UCSD-AML1 (cell line): Measurements from ENCODE around the gene BCL2L1.

Experiments used
- DNase-seq: peaks from one replicate; lab custom pipeline; 2025; ENCODE audit not compliant: unreplicated experiment; lab: John Stamatoyannopoulos, UW

BCL2L1 gene

DNA sequence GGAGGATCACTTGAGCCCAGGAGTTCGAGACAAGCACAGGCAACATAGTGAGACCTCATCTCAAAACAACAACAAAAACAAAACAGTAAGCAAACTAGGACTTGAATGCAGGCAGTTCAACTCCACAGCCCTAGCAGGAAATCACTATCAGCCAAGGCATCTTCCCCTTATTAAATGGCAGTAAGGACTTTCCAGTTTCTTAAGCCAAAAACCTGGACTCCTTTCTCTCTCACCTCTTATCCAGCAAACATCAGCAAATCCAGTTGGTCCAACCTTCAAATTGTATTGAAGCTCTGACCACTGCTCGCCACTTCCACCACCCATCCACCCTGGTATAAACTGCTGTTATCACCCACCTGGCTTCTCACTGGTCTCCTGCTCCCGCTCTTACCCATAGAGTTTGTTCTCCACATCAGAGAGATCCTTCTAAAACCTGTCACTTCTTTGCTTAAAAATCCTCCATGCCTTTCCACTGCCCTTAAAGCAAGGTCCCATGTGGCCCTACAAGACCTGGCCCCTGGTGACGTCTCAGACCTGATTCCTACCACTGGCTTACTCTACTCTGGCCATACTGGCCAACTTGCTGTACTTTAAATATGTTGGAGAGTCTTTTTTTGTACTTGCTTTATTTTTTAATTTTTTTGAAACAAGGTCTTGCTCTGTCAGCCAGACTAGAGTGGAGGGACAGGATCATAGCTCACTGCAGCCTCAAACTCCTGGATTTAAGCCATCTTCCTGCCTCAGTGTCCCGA, 27.6 kb downstream of the BCL2L1 start:
- DNase-seq: no peak

DNA sequence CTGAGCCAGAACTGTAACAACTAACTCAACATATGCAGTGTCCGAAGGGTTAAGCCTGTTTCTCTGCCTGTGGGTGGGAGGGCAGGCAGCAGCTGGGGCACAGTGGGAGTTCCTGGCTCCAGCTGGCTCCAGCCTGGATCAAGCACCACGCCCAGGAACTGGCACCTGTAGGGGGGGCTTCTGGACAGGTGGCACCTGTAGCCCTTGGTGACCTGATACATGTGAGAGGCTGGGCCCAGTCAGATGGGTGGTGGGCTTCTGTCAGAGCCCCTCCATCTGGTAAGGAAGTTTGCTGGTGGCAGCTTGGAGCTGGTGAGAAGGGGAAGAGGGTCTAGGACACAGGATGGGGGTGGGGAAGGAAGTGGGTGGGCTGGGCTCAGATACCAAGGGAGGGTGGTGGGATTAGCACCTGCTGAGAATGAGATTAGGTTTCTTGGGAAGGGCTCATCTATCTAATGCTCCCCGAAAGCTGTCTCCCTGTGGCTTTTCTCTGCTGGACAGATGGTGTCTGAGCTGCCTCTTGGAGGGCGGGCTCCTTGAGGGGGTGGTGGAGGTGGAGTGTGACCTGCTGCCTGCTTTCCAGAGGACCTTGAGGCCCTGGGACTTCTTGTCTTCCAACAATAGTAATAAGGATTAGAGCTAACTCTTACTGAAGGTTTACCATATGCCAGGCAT, 28.5 kb downstream of the BCL2L1 start:
- DNase-seq: no peak

DNA sequence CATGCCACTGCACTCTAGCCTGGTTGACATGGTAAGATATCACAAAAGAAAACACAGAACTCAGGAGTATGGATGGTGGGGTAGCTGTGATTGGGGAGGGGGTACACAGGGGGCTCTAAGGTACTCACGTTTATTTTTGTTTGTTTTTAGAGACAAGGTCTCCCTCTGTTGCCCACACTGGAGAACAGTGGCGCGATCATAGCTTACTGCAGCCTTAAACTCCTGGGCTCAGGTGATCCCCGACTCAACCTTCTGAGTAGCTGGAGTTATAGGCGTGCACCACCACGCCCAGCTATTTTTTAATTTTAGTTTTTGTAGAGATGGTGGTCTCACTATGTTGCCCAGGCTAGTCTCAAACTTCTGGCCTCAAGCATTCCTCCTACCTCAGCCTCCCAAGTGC, 29.3 kb downstream of the BCL2L1 start:
- no peak for DNase-seq

DNA sequence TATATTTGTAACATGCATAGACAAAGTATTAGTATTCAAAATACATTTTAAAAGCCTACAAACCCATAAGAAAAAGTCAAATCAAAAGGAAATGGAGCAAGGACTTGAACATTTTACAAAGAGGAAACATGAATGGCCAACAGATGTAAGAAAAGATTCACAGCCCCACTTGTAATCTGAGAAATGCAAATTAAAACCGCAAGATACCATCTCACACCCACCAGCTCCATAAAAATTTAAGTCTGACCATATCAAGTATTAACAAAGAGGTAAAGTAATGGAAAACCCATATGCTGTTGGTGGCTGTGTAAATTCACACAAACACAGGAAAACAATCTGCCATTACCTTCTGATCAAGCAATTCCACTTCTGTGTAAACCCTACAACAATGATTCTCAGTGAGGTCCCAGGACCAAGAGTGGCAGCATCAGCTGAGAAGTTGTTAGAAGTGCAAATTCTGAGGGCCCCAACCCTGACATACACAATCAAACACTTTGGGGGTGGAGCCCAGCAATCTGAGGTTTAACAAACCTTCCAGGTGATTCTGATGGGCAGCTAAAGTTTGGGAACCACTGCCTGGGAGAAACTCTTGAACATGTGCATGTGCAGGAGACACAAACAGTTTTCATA, 30.9 kb downstream of the BCL2L1 start:
- no peak for DNase-seq

DNA sequence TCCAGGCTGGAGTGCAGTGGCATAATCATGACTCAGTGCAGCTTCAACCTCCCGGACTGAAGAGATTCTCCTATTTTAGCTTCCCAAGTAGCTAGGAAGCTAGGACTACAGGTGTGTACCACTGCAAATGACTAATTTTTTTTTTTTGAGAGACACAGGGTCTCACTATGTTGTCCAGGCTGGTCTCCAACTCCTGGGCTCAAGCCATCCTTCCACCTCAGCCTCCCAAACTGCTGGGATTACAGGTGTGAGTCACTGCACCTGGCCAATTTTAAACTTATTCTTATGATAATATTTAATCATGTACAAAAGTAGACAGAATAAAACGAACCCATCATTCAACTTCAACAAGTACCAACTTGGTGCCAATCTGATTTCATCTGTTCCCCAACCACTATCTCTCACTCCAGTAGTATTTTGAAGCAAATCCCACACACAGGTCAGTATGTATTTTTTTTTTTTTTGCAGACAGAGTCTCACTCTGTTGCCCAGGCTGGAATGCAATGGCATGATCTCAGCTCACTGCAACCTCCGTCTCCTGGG, 32.5 kb downstream of the BCL2L1 start:
- no peak for DNase-seq

DNA sequence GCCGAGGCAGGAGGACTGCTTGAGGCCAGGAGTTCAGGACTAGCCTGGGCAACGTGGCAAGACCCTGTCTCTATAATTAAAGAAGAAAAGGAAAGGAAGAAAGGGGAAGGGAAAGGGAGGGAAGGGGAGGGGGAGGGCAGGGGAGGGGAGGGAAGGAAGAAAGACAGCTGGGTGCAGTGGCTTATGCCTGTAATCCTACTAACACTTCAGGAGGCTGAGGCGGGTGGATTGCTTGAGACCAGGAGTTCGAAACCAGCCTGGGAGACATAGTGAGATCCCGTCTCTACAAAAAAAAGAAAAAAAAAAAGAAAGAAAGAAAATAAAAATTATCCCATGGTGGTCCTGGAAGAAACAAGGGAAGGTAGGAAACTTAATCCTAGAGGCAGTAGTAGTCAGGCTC, 33.5 kb downstream of the BCL2L1 start:
- DNase-seq: no peak

DNA sequence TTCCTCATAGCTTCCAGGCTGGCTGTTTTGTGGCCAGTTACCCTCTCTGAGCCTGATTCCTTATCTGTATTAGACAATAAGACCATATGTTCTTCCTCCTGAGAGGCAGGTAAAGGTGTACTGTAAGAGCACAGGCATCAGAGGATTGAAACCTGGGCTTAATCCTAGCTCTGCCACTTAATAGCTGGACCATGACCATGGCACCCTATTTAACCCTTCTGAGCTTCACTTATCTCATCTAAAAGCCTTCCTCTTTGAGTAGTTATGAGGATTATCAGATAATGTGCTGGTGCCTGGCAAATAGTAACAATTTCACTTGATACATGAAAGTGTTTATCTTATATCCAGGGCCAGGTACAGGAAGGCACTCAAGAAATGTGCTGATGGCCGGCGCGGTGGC, 34.9 kb downstream of the BCL2L1 start:
- DNase-seq: no peak

DNA sequence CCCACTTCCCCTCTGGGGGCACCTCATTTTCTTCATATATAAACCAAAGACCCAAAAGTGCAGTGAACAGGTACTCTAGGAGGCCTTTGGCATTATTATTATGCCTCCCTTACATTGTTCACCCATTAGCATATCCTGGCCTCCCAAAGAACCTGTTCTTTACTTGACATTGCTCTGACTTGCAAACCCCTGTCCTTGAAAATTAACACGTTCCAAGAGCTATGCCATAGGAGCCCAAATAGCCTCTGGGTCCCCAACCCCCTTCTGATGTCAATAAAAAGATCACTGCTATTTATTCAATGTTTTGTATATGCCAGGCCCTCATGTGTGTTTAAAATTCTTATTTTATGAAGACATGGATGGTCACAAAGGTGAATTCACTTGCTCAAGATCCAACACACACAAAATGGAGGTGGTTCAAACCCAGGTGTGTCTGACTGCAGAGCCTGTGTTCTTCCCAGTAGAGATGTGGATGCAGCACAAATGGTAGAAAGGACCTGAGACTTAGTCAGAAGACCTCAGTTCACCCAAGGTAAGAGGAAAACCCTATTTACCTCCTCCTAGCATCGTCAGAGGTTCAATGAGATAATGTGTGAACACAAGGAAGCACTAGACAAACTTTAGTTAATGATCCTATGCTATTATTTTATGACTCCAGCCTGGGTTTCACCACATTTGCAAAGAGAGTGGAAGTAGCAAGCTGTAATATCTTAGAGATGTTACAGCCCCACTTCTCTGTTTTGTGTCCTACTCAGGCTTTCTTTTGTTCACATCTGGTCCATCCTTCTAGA, 36.6 kb downstream of the BCL2L1 start:
- no peak for DNase-seq

DNA sequence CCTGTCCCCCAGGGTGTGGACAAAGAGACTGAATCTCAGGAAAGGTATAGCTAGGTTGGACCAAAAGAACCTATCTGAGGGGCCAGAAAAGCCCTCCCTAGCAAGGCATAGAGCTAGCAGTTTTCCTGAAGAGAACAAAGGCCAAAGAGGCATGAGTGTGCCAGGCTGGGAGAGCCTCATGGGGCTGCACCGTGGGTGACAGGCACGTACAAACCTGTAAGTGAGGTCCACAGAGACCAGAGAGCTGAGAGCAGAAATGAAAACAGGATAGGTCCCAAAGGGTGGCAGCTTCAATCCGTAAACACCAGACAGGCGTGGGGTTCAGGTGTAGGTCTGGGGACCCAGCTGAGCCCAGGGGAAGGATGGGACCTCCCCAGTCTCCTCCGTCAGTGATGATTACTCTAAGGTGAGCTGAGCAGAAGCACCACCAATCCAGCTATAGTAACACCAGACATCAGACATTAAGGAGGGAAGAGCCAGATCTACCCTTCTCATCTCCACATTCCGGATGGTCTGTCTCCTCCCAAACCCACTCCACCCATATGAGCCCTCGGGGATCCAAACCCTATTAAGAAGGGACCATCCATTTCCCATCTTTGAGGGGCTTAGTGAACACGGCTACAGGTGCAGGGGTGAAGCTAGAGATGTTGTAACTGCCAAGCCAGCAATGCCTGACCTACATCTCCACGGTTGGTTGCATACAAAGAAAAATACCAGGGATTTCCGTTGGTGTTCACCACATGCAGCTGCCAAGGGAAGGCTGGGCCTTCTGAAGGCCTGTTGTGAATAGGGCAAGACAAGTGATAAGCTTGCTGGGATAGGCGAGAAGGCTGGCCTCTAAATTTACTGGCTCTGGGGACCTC, 38.3 kb downstream of the BCL2L1 start:
- no peak for DNase-seq

DNA sequence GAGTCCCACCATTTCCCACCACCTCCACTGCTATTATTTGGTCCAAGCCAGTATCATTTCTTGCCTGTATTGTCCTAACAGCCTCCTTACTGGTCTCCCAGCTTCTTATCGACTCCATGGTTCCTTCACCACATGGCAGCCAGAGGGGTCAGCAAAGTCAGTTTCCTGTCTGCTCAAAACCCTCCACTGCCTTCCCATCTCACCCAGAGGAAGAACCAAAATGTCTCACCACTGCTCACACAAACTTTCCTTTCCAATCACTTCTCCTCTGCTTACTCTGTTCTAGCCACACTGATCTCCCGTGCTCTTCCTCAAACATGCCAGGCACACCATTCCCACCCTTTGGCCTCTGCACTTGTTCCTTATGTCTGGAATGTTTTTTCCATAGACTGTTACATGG, 39.7 kb downstream of the BCL2L1 start:
- no peak for DNase-seq

DNA sequence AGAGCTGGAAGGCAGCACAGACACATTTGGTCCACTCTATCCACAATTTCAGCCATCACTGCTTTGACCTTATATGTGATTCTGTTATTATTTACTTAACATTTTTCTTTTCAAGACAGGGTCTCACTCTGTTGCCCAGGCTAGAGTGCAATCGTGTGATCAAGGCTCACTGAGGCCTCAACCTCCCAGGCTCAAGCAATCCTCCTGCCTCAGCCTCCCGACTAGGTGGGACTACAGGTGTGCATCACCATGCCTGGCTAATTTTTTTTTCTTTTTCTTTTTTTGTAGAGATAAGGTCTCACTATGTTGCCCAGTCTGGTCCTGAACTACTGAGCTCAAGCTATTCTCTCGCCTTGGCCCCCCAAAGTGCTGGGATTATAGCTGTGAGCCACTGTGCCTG, 40.3 kb downstream of the BCL2L1 start:
- DNase-seq: no peak

DNA sequence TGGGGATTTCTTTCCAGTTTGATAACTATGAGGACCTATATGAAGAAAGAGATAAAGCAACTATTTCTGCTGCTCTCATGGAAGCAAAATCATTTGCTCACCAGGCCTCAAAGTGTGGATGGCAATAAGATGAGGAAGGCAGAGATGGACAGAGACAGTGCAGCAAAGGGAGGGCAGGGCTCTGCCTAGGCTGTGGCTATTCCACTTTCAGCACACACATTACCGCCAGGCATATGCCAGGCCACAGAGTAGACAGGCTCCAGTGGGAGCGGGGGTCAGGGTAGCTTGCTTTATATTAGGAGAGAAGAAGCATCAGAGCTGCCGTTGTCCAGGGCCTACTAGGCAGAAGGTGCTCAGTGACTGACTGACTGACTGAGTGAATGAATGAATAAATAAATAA, 40.9 kb downstream of the BCL2L1 start:
- DNase-seq: no peak

DNA sequence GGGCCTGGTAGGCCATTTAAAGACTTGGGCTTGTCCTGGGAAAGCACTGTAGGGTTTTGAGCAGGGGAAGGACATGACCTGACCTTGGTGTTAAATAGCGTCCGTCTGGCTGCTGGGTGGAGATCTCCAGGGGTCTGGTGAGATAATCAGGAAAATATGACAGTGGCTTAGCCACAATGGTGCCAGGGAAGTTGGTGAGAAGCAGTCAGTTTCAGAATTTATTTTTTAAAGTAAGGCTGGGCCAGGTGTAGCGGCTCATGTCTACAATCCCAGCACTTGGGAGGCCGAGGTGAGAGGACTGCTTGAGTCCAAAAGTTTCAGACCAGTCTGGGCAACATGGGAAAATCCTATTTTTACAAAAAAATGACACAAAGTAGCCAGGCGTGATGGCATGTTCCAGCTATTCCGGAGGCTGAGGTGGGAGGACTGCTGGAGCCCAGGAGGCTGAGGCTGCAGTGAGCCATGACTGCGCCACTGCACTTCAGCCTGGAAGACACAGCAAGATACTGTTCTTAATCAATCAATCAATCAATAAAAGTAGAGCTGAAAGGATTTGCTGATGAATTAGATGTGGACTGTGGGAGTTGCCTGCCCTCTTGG, 41.4 kb downstream of the BCL2L1 start:
- no peak for DNase-seq

DNA sequence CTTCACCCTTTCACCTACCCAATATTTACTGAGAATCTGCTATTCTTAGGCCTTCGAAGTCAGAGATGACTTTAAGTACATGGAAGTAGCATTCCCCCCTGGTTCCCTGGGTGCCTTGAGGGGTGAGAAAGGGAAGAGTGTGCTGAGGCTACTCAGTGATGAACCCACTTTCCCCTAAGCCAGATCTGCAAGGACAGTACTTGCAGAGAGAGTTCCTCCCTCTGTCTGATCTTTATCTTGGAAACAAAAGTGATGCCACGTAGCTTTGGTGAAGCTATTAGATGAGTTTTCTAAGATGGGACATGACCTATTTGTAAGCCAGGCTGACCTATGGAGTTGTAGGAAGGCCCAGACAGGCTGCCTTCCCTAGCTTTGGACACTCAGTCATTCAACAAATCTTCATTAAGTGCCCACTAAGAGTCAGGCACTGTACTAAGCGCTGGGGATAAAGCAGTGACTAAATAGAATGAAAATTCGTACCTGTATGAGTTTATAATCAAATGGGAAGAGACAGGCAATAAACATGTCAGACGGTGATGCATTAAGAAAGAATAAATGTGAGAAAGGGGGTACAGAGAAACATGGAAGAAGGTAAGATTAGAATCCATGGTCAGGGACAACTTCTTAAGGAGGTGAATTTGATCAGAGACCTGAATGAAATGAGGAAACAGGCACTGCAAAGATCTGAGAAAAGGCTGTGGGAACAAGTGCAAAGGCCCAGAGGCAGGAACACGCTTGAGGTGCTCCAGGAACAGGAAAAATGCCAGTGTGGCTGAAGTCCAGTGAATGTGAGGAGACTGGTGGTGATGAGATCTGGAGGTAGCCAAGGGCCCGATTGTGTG, 42.2 kb downstream of the BCL2L1 start:
- no peak for DNase-seq

DNA sequence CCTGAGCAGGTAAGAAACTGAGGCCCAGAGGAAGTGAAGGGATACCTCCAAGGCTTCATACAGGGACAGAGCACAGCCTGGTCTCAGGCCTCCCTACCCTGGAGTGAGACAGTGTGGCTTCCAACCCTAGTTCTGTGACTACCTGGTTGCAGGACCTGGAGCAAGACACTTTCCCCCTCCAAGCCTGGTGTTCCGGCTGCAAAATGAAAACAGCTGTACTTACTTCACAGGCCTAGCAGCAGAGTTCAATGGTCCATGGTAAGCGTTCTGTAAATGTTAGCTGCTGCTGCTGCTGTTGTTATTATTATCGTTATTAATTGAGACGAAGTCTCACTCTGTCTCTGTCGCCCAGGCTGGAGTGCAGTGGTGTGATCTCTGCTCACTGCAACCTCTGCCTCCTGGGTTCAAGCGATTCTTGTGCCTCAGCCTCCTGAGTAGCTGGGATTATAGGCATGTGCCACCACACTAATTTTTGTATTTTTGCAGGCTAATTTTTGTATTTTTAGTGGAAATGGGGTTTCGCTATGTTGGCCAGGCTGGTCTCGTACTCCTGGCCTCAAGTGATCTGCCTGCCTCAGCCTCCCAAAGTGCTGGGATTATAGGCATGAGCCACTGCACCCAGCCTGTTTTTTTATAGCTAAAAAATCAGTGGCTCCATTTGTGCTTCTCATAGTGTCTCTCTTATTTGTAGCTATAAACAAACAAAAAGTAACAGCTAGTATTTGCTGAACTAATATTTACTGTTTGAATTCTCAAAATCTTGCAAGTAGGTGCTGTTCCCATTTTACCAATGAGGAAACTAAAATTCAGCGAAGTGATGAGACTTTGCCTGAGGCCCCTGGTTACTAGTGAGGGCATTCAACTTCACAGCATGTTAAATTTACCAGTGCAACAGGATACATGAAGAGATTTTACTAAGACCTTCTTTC, 43.0 kb downstream of the BCL2L1 start:
- DNase-seq: no peak

DNA sequence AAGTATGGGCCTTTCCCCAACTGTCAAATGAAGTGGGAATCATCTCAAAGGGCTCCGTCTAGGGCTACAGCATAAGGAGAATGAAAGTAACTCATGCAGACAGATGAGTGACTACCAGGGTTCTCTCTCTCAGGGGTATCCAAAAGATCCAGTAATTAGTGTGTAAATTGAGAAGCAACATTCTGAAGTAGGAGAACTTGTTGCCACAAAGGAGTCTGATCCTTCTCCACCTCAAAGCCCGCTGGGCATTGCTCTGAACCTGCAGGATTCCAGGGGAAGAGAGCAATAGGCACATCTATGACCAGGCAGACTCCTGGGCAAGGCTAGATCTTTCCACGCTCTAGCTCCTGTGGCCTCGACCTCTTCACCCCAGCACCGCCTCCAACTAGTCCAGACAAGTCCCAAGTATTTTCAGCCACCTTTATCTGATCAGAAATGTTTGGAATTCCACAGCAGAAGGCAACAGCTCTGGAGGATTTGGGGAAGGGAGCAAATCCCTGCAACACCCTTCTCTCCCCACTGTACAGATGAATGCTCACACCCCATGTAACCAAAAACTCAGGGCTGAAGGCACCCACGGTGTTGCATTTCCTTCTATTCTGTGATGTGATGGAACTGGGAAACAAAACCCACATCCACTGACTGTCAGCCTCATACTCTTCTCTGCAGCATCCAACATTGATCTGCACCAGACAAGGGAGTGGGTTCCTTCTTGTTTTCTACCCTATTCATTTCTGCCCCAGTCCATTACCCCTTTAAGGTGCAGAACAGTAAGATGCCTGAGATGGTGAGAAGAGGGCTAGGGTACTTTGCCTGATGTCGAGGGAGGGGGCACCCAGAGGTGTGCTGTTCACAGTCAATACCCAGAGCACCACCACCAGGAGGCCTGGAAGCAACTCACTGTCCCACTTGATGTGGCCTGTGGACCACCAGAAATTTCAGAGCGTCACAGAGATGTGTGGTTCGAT, 44.0 kb downstream of the BCL2L1 start:
- no peak for DNase-seq
